Vagina (tissue), 2 donors: ENCODE data around the gene ADAMTS18.

Source experiments
- CTCF ChIP-seq, 3 experiments: fragments of 450-650 bp in 2 of 3; fragments of 200-600 bp in 1 of 3; sonication (generic) in 1 of 3; IDR thresholded peaks; one replicate each; pipeline ENCODE4 v1.5.1; 2017 to 2019; ENCODE audit warnings: antibody characterized with exemption in 3 of 3, mild to moderate bottlenecking in 2 of 3, moderate library complexity in 2 of 3
- POLR2A ChIP-seq, 2 donors: fragments of 450-650 bp; IDR thresholded peaks; one replicate each; pipeline ENCODE4 v1.6.1; 2017; ENCODE audit warnings: antibody characterized with exemption in 2 of 2, mild to moderate bottlenecking in 2 of 2, moderate library complexity in 2 of 2

DNA sequence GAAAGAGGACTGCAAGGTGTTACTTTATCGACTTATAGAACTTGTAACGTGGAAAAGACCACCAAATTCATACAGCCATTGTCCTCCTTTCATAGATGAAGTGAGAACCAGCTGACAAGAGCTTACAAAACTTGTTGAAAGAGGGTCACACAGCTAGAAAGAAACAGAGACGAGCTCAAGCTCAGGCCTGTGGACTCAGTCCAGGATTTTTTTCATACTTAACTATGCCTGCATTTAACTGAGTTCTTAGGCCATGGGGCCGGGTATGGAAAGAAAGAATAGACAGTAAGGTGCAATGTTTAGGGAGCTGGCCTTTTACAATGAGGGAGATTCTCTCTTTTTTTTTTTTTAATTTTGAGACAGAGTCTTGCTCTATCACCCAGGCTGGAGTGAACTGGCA, 106.1 kb downstream of the ADAMTS18 start:
- no peak for TF ChIP-seq CTCF (IDR thresholded peaks at IDR 0.05)
- no peak for TF ChIP-seq POLR2A (IDR thresholded peaks at IDR 0.05)
